Activated gamma-delta T cell (primary cell): ENCODE results near the gene ZNF778.
A peak's percentile ranks its signal among the peaks of the same experiment; 100 is the strongest.

Experiments
- DNase-seq: peaks from one replicate; lab custom pipeline; 2025; lab: John Stamatoyannopoulos, UW

Gene ZNF778

GRCh38 chr16:89193576-89194293, 23.8 kb upstream of the ZNF778 start:
- DNase-seq = no peak

DNA sequence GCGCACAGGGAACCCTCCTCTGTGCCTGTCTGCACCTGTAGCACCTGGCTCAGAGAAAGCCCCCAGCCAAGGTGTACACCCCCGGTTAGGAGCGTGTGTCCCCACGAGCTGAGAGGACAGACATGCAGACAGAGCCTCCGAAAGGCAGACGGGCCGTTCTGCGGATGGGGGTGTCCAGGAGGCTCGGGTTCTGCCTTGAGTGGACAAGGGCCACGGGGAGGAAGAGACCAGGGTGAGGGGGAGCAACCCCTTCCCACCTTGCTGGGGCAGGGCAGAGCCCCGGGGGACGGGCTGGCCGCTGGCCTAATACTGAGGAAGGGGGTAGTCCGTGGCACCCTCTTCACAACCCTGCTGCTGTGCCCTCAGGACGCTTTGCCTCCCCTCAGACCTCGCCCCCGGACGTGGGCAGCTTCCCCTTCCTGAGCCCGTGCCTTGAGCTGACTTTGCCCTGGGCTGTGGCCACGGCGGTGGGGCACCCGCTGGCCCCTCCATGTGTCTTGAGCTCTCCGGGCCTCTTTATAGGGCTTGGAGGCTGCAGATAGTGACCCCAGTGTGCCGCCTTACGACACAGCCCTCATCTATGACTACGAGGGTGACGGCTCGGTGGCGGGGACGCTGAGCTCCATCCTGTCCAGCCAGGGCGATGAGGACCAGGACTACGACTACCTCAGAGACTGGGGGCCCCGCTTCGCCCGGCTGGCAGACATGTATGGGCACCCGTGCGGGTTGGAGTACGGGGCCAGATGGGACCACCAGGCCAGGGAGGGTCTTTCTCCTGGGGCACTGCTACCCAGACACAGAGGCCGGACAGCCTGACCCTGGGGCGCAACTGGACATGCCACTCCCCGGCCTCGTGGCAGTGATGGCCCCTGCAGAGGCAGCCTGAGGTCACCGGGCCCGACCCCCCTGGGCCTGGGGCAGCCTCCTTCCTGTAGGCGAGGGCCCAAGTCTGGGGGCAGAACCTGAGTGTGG, 22.9 kb upstream of the ZNF778 start:
- DNase-seq = no peak

DNA sequence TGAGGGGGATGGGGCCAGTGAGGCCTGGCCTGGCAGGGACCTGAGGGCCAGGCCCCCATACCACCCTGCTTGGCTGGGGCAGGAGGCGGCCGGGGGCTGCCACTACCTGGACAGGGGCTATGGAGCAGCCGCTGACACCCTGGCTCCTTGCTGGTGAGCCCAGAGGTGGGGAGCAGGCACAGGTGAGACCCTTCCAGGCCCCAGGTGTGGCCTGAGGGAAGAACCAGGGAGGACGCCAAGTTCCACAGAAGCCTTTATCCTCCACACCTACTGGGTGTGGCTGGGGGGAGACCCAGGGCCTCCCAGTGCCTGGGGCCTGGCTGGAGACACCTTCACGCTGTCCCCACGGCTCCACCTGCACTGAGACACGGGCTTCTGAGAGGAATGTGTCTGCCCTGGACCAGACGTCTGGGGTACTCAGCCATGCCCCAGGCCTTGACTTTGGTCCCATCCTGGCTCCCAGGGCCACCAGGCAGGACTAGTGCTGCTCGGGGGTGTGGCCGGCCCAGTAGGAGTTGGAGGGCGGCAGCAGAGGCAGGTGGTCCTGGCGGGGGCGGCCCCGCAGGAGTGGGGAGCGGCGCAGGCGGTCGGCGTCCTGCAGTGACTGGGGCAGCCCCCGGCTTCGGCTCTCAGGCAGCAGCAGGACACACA, 21.9 kb upstream of the ZNF778 start:
- no peak for DNase-seq

DNA sequence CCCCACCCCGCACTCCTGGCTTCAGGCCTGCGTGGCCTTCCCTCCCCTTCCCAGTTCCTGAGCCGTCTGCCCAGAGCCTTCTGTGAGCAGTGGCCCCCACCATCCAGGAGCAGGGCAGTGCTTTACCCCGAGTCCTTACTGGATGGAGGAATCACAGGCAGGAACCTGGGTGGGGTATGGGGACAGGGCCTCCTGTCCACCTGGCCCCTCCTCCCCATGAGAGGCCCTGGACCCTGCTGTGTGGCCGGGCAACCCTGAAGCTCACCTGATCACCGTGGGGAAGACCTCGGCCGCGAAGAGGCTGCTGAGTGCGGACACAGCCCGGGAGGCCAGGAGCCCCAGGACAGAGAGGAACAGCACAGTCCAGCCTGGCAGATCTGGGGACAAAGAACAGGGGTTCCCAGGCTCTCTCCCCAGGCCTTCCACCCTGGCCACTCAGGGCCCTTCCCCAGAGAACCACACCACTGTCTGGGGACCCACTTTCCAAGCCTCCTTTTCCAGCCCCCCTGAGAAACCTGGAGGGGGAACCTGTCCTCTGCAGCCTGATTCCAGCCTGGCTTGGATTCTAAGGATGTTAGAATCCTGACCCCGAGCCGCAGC, 20.4 kb upstream of the ZNF778 start:
- no peak for DNase-seq

DNA sequence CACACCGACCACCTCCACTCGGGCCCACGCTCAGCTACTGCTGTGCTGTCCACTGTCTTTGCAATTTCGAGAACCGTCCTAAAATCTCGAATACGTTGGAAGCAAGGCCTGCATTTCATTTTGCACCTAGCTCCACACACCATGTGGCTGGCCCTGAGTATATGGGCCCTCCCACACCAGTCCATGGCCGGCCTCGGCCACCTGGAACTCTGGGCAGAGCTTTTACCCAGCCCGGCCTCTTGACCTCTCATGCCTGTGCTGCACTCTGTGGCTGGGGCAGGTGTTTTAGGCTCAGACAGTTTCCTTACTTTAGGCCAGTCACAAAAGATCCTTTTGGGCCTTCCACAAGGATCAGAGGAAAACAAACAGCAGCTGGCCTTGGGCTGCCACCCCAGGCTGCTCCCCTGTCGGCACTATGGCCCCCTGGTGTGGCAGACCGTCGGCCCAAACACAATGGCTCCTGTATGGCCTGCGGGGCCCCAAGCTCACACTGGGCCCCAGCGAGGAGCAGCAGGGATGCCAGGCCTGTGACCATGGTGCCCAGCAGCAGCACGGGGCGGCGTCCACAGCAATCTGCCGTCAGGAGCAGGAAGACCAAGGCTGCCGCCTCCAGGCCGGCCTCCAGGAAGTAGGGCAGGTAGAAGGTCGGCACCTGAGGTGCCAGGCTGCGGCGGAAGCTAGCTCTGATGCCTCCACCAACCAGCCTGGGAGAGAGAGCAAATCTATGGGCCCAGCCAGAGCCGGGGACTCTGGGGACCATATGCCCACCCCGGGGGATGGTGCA, 19.7 kb upstream of the ZNF778 start:
- DNase-seq = no peak

DNA sequence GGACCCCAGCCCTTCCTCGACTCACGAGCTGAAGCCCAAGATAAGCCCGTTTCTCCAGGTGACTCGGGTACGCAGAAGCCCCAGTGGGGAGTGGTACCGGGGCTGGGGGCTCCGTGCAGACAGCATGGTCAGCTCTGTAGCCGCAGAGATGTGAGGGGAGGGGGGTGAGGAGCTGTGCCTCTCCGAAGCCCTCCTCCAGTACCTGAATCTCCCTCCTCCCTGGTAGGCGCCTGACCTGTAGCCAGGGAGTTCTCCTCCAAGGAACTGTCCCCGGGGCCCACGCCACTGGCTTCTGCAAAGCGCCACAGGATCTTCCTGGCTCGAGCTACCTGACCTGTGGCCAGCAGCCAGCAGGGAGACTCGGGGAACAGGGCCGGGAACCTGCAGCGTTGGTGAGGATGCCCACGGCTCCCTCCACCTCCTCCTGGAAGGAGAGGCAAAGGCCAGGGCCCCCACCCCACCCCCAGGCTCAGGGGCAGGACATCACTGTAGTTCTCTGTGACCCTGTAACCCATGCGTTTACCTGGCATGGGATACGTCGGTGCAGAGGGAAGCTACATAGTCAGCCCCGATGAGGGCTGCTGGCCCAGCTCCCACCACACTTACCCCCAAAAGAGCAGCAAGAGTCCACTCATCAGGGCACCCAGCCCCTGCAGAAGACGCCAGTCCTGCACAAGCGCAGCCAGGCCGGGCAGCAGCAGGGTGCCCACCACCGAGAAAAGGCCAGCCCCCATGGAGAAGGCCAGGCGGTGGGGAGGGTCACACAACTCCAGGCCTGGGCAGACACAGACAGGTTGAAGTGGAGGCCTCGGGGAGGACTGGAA, 18.9 kb upstream of the ZNF778 start:
- DNase-seq = no peak

- no peak for DNase-seq
Measured at GRCh38 chr16:89199241-89200123, 18.0 kb upstream of the ZNF778 start.

GRCh38 chr16:89200124-89200849, 17.2 kb upstream of the ZNF778 start, which contains the start of gene SLC22A31:
Gene SLC22A31, minus strand, starts transcription at chr16:89200537. Its CDS starts 36 bp downstream, at chr16:89200501.
- DNase-seq = no peak

DNA sequence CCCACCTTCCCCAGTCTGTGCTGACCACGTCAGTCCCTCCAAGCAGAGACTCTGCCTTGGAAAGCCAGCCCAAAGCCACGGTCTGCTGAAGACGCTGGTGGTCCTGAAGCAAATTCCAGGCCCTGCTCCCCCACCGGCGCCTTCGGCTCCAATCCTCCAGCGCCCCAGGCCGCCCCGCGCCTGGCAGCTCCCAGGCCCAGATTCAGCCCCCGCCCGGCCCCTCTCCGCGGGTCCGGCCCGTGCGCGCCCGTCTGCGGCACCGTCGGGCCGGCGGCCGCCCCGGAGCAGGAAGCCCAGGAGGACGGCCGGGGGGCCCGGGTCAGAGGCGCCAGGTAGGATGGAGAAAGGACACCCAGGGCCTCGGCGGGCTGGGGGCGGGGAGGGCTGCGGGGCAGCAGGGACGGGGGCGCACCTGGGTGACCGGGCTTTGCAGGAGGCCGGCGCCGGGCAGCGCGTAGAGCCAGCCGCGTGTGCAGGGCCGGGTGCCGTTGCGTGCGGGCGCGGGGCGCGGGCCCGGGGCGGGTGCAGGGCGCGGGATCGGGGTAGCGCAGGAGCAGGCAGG, 16.6 kb upstream of the ZNF778 start:
- DNase-seq = no peak

DNA sequence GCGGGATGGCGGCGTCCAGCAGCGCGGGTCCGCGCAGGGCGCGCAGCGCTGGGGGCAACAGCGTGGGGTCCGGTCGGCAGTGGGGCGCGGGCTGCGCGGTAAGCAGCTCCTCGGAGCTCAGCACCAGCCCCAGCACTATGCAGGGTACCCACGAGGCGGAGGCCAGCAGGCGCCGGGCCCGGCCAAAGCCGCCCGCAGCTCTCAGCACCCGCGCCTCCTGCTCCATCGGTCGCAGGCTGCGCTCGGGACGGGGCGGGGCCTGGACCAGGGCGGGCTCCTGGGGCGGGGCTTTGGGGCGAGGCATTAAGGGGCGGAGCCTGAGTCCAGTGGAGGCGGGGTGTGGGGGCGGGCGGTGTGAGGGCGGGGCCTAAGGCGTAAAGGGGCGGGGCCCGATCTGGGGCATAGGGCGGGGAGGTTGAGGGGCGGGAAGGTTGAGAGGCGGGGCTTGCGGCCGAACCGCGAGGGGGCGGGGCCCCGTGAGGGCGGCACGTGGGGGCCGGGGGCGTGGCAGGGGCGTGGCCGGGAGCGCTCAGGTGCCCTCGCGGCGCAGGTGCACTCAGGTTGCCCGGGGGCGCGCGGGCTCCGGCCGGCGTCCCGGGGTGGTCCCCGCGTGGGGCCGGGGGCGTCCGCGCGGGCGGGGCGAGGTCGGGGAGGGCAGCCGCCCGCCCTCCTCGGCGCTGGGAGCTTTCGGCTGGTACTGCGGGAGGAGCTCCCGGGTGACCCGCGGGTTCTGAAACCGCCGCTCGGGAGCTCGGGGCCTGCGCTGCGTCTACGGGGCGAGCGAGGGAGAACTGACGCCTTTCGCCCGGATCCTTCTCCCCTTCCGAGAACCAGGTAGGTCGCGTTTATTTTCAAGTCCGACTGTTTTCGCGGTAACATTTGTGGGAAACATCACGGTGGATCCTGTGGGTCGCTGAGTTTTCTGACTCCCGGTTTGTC, 15.8 kb upstream of the ZNF778 start:
- DNase-seq = peak; percentile 53

DNA sequence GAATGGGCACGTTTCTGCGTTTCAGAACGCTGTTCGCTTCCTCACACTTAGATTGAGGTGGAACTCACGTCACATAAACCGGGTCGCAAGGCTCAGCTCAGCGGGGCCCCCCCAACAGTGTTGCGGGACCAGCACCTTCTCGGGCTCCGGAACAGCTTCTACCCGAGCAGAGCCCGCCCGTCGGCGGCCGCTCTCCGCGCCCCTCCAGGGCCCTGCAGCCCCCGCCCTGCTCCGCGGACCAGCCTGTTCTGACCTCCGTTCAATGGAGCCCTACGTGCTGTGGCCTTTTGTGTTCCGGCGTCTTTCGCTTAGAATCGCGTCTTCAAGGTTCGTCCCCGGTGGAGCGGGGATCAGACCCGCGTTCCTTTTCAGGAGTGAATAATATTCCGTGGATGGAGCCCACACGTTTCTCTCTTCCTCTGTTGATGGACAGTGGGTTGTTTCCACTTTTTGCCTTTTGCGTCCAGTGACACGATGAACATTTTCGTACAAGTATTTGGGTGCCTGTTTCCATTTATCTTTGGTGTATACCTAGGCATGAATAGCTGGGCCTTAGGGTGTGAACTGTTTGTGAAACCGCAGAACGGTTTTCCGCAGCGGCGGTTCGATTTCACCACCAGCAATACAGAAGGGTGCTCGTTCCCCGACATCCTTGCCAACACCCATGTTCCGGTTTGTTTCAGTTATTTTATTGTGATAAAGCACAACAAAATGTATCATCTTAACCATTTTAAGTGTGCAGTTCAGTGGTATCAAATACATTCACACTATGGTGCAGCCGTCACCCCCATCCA, 14.9 kb upstream of the ZNF778 start:
- DNase-seq = no peak

- DNase-seq = no peak
Measured at GRCh38 chr16:89207993-89208392, 9.5 kb upstream of the ZNF778 start.

- DNase-seq = no peak
Measured at GRCh38 chr16:89209522-89210044, 7.9 kb upstream of the ZNF778 start.

DNA sequence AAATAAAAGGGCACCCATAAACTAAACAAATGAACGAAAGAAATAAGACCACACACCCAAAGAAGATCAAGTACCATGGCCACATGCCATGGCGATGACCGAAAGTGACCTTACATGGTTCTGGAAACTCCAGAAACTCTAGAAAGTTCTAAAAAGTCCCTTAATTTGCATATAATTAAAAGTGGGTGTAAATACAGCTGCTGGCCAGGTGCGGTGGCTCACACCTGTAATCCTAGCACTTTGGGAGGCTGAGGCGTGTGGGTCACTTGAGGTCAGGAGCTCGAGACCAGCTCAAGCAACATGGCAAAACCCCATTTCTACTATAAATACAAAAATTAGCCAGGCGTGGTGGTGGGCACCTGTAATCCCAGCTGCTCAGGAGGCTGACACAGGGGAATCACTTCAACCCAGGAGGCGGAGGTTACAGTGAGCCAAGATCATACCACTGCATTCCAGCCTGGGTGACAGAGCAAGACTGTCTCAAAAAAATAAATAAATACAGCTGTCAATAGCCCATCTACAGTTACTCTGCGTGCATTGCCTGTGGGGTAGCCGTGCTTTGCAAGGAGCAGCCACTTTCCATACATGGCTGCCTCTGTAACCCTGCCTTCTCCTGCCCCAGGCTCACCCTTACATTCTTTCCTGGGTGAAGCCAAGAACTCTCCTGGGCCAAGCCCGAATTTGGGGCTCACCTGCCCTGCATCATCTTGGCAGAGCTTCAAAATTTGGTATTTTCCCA, 7.2 kb upstream of the ZNF778 start:
- DNase-seq = no peak

- DNase-seq = no peak
Measured at GRCh38 chr16:89210904-89211515, 6.5 kb upstream of the ZNF778 start.
